GM10266 (cell line): Measurements from ENCODE around the gene SLC24A3.

Source experiments
- DNase-seq: peaks from one replicate; pipeline ENCODE4 v3.0.0; 2012; ENCODE audit errors: extremely low spot score
- TF ChIP-seq, protein P1 (sequence below): IDR thresholded peaks from 2 replicates; pipeline ENCODE4 v1.5.1; 2012; ENCODE audit warnings: mild to moderate bottlenecking, low read depth; ENCODE audit not compliant: control insufficient read depth, insufficient read depth; ENCODE audit errors: missing control alignments

The SLC24A3 gene

DNA sequence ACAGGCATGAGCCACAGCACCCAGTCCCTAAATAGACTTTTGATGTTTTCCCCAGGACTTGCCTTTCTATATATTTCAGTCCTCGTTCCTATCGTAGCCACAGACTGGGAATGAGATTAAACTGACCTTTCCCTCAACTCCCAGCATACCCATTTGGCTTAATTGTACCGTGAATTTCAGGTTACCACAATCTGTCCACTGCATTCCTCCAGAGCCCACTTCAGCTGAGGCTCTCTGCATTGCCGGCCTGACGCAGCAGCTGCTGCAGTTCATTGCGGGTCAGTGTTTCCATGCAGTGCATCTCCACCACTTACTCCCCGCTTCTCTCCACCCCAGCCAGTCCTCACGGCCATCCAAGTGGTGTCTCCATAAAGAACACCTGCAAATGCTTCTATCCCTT lies 442.5 kb downstream of the SLC24A3 start:
- TF ChIP-seq, protein P1, sequence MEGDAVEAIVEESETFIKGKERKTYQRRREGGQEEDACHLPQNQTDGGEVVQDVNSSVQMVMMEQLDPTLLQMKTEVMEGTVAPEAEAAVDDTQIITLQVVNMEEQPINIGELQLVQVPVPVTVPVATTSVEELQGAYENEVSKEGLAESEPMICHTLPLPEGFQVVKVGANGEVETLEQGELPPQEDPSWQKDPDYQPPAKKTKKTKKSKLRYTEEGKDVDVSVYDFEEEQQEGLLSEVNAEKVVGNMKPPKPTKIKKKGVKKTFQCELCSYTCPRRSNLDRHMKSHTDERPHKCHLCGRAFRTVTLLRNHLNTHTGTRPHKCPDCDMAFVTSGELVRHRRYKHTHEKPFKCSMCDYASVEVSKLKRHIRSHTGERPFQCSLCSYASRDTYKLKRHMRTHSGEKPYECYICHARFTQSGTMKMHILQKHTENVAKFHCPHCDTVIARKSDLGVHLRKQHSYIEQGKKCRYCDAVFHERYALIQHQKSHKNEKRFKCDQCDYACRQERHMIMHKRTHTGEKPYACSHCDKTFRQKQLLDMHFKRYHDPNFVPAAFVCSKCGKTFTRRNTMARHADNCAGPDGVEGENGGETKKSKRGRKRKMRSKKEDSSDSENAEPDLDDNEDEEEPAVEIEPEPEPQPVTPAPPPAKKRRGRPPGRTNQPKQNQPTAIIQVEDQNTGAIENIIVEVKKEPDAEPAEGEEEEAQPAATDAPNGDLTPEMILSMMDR: no peak
- no peak for DNase-seq

DNA sequence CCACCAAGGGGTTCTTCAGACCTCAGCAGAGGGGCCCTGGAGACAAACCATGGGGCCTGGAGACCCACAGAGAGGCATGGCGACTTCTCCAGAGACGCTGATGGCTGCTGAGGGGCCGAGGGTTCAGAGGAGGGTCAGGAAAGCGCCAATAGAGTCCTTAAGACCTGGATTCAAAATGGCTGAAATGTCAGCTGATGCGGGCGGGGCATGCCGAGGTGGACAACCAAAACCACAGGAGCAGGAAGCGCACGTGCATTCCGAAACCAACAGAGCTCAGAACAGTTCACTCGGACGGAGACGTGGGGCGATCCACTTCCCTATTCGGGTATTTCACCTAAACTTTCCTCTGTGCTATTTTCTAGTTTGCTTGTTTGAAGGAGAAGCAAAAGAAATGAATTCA lies 445.7 kb downstream of the SLC24A3 start:
- TF ChIP-seq, protein P1: no peak
- no peak for DNase-seq

DNA sequence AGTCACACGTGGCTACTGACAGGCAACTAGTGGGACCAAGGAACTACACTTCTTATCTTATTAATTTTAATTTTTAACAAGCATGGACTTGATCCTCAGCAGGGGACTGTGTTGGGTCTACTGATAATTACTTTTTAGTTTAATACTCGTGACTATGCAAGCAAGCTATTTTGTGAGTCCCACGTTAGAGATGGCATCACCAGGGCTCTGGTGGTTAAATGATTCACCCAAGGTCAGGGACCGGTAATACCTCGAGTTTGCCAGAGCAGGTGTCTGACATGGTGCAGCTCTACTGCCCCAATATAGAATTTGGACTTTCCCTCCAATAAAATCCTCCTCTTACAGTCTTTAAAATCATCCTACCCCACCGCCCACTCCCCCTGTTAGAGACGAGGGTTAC lies 447.0 kb downstream of the SLC24A3 start:
- no peak for DNase-seq
- TF ChIP-seq, protein P1: no peak

DNA sequence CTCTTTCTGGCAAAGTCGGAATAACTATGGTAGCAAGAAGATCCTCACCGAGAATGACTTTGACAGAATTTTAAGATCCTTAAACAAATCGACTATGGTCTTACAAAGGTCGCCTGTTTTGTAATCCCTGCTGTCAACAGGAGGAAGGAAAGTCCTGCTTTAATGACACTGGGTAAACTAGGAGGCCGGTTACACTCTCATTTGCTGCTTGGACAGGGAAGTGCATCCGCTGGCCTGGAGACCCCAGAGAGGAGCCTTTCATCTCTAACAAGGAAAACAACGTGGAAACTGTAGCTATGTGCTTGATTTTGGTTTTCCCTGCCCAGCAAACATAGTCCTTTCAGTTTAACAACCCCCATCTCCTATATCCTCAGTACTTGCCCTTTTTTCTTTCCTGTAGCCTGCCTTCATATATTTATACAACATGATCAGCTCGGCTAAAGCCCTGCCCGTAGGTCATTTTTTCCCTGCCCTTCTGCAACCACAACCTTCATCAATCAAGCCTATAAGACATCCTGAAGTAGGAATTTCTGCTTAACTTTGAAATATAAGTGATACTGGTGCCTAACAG lies 448.5 kb downstream of the SLC24A3 start:
- TF ChIP-seq, protein P1: no peak
- no peak for DNase-seq

DNA sequence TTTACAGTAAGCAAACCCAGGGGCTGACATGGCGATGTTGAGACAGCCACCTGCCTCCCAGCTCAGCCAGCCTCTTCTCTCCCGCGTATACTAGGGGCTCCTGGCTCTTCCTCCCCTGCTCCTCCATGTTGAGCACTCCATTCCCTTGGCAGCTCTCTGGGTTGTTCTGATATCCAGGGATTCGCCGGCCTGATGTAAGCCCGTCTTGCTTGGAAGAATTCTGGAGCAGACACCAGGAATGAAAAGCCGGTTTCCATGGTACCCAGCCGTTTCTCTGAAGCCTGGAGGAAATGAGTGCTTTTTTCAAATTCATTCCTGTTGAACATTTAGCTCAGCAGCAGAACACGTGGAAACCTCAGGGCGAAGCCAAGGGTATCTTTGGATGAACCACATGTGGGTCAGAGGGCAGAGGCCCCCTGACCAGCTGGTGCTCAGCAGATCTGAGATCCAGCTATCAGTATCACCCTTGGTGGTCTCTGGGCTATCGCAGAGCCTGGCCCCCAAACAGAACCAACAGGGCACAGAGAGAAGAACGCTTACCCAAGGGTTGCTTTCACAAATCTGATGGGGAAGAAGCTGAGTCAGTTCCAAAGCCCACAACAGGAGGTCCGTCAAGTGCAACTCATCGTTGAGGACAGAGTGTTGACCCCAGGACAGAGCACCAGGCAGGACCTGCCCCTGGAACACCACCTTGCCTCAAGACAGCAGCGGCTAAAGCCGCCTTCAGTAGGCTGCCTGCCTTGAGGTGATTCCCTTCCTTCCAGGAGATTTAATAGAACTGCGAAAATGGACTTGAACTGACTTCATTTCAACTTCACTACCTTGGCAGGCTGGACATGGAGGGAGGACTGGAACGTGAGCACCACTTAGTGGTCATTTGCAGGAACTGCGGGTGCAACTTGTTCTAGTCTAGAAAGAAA lies 449.5 kb downstream of the SLC24A3 start:
- peak; percentile 64 for DNase-seq
- TF ChIP-seq, protein P1: peak; percentile 98

DNA sequence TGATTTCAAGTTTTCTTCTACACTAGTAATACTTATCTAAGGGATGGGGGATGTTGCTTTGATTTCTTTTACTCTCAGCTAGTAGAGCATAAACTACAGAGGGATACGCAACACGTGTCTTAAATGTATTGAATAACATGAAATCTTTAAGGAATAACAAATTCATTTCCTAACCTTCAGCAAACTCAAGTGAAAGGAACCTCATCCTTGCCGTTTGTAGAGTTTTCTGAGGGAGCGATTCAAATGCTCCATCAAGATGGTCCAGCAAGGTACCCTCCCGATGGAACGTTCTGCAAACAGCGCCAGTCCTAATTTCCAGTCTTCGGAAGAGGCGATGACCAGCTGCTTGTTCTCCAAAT lies 450.2 kb downstream of the SLC24A3 start:
- TF ChIP-seq, protein P1: no peak
- no peak for DNase-seq

DNA sequence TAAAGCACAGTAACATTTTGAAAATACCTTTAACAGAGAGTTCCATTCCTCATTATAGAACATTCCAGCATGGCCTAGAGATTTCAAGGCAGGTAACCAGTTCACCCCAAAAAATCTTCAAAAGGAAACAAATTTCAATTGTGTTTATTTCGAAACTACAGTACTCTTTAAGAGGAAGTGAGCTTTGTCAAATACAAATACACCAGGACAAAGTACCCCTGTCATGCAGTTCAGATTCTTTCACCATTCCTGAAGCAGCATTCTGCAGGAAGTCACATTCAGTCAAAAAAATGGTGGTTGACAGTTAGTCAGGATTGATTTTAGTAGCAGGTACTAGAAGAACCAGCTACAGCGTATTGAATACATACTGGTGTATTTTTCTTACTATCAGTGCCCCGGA lies 456.0 kb downstream of the SLC24A3 start:
- TF ChIP-seq, protein P1: no peak
- DNase-seq: no peak
